GM19240 (cell line): Measurements from ENCODE around the gene STING1.
"Not testable (repeated sequence)": the region's sequence is repeated elsewhere in the genome, so short reads cannot be mapped to it uniquely, and the experiment has no call there.

Experiments used
- DNase-seq: peaks from one replicate; pipeline ENCODE4 v3.0.0; 2011; ENCODE audit warnings: low spot score; ENCODE audit not compliant: insufficient read length

Gene STING1

DNA sequence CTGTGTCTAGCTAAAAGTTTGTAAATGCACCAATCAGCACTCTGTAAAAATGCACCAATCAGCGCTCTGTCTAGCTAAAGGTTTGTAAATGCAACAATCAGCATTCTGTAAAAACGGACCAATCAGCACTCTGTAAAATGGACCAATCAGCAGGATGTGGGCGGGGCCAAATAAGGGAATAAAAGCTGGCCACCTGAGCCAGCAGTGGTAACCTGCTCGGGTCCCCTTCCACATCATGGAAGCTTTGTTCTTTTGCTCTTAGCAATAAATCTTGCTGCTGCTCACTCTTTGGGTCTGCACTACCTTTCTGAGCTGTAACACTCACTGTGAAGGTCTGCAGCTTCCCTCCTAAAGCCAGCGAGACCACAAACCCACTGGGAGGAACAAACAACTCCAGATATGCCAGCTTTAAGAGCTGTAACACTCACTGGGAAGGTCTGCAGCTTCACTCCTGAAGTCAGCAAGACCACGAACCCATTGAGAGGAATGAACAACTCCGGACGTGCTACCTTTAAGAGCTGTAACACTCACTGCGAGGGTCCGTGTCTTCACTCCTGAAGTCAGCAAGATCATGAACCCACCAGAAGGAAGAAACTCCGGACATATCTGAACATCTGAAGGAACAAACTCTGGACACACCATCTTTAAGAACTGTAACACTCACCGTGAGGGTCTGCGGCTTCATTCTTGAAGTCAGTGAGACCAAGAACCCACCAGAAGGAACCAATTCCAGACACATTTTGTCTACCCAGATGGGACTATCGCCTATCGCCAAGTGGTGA, 20.7 kb upstream of the STING1 start:
- DNase-seq = not testable (repeated sequence)

DNA sequence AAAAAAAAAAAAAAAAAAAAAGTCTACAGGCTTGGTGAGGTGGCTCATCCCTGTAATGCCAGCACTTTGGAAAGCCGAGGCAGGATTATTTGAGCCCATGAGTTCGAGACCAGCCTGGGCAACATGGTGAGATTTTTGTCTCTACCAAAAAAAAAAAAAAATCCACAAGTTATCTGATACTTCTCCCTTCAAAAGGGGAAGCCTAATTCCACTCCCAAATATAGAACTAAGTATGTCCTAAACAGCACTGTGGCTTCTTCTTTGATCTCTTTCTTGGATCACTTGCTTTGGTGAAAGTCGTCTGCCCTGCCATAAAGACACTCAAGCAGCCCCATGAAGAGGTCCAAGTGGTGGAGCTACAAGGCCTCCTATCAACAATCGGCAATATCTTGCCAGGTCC, 18.8 kb upstream of the STING1 start:
- no peak for DNase-seq

DNA sequence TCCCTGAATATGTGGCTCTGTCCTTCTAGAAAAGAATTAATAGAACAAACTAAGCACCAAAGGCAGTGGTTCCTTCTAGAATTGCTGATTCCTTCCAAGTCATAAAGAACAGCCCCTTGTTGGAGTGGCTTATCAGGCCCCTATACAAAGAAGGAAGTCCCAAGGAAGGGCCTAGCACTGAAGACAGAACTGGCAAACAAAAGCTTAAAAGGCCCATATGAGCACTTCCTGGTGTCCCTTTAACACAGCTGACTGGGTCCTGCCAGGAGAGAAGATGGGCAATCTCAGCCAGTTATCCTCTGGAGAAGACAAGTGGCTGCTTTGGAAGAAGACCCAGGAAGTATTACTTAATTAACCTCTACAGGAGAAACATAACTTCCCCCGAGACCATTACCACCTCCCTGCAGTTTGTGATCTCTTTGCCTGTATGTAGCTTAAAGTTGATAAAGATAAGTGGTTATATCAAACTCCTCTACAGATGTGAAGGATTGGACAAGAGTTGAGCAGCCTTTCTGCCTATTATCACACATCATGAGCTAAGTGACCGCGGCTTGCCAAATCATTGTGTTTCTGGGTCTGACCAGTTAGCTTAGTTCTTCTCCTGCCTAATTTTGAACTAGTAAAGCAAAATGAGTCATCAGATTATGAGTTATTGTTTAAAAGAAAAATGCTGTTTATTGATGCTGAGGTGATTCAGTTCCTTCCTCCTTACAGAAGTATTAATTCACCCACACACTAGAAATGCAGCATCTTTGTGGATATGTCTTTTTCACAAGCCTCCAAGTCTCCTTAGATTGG, 13.3 kb upstream of the STING1 start:
- DNase-seq = no peak

DNA sequence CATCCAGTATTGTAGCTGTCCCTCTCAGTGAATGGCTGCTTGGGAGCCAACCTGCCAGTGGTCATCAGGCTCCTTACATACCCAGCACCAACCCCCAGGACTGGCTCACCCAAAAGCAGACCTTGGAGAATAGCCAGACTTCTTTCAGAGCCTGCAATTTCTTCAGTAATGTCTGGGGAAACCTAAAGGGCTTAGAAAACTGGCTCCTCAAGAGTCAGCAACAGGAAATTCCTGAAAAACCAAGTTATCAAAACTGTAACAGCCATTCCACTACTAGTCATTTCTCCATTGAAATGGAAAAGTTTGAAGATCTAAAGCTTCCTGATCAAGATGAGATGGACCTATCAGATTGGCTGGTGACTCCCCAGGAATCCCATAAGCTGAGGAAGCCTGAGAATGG, 12.3 kb upstream of the STING1 start:
- DNase-seq = no peak

DNA sequence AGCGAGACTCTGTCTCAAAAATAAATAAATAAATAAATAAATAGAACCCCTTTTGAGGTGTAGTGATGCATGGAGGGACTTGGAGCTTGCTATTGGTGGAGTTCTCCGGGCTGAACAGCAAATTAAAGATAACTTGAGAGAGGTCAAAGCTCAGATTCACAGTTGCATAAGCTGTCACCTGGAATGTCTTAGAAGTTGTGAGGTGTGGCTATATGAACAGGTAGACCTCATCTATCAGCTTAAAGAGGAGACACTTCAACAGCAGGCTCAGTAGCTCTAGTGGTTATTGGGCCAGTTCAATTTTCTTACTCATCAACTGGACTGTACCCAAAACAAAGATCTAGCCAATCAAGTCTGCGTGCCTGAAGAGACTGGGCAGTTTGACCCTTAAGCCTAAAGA, 11.7 kb upstream of the STING1 start:
- DNase-seq = no peak

DNA sequence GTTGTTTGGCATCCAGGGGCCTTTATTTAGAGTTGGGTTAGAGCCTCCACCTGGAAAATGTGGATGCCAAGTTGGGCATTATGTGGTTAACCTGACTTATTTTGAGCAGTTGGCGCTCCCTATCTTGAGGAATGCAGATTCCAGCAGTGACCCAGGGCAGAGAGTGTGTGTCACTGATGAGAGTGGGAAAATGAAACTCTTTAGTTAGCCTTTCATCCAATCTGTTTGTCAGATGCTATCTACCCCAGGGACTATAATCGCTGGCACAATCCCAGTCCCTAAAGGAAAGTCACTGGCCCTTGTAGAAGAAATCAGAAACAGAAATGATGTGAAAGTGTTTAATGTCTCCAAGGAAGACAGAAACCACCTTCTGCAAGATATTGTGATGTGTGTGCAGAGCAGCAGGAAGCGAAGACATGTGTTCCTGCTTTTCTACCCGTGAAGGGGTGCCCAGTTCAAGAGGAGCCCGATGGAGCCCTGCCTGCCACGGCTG, 10.2 kb upstream of the STING1 start:
- no peak for DNase-seq

- no peak for DNase-seq
Measured at GRCh38 chr5:139488260-139488659, 5.7 kb upstream of the STING1 start.

- DNase-seq = no peak
Measured at GRCh38 chr5:139486201-139486600, 3.6 kb upstream of the STING1 start.

DNA sequence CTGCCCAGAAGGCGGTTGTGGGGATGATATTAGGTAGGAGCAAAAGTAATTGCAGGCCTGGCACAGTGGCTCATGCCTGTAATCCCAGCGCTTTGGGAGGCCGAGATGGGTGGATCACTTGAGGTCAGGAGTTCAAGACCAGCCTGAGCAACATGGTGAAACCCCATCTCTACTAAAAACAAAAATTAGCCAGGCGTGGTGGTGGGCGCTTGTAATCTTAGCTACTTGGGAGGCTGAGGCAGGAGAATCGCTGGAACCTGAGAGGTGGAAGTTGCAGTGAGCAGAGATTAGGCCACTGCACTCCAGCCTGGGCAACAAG, 291 bp upstream of the STING1 start:
- DNase-seq = not testable (repeated sequence)

- no peak for DNase-seq
Measured at GRCh38 chr5:139481580-139482049, 943 bp downstream of the STING1 start.

- DNase-seq = no peak
Measured at GRCh38 chr5:139481122-139481533, 1.4 kb downstream of the STING1 start.

GRCh38 chr5:139479729-139480128, 2.8 kb downstream of the STING1 start:
- not testable (repeated sequence) for DNase-seq

- DNase-seq = not testable (repeated sequence)
Measured at GRCh38 chr5:139478657-139479423, 3.7 kb downstream of the STING1 start.

DNA sequence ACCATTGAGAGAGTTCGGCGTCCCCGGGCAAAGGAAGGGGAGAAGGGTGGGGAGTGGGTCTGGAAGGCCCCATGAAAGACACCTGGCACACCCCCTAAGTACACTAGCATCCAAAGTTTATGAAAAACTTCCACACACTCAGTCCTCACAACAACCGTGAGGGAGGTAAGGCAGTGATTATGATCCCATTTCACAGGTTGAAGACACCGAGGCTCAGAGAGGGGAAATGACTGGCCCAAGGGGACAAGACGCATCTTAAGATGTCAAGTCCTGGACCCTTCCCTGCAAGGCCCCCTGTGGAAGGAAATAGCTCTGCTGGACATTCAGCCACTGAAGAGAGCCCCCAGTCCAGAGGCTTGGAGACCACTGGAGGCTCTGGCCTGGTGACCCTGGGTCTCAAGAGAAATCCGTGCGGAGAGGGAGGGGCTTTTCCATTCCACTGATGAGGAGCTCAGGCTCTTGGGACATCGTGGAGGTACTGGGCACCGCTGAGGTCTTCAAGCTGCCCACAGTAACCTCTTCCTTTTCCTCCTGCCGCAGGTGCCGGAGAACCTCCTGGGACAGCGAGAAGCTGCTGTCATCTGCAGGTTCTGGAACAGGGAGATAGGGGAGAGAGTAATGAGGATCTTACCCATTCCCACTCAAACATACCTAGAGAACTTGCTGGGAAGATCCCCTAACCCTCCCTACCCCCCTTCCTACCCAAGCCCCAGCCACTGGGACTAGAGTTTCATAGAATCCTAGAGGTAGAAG, 6.5 kb downstream of the STING1 start:
- no peak for DNase-seq

GRCh38 chr5:139474890-139475791, 7.4 kb downstream of the STING1 start:
- no peak for DNase-seq

DNA sequence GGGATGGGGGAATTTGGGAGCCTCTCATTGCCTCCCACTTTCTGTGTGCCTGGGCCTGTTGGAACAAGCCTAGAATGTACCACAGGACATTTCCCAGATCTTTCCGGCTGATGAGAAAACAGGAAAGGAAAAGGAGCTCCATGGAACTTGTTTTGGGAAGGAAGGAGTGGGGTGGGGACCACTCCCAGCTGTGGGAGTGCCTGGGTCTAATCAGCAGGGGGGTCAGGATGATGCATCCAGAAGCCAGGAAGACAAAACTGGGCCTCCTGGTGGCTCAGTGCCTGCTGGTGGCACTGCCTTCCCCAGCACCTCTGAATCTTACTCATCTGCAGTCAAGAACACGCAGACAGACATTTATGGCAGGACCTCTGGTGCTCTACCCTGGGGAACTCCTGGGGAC, 9.0 kb downstream of the STING1 start:
- DNase-seq = no peak

DNA sequence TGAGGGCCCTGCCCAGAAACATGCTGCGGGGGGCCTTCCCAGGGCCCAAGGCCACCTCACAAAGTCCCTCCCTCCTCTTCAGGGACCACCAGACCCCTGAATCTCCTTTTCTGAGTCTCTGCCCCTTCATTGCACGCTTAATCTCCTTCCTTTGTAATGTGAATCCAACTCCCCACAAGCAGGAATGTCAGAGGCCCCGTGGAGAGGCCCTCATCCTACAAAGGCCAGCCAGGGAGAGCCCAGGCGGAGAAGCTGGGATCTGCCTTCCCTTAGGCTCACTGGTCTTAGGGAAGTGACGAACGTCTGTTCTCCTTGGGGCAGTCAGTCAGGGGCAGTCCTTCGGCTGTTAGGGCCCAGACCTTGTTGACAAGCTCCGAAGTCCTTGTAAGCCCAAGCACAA, 9.5 kb downstream of the STING1 start:
- no peak for DNase-seq

DNA sequence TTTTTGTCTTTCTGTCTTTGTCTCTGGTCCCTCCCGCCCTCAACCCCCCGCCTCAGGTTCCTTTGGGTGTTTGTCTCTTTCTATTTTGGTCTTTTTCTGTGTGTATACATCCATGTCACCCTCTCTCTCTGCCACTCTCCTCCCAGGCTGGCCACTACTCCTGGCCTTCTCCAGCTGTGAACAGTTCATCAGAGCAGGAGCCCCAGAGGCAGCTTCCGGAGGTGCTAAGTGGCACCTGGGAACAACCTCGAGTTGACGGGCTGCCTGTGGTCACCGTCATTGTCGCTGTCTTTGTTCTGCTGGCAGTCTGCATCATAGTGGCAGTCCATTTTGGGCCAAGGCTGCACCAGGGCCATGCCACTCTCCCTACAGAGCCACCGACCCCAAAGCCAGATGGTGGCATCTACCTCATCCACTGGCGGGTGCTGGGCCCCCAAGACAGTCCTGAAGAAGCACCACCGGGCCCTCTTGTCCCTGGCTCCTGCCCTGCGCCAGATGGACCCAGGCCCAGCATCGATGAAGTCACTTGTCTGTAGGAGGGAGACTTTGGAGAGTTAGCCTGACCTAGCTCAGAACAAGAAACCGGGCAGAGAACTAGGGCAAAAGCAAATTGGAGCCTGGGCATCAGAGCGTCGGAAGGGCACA, 10.1 kb downstream of the STING1 start:
- DNase-seq = no peak

DNA sequence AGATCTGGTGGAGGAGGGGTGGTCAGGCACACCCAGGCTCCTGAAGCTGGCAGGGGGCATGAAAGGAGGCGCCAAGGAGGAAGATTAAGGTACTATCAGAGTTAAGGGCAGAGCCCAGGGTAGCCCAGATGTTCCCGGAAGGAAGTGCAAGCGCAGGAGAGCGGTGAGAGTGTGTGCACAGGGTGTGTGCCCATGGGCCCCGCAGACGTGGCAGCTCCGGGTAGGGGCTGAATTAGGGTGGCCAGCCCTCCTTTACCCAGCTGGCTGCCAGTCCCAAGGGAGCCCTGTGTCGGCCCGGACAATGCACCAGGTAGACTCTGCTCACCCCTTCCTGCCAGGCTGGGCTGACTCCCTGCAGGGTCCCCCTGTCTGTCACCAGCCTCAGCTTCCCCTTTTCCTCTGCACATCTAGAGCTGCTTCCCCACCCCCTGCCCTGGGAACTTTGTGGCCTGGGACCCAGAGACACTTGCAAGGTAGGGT, 11.7 kb downstream of the STING1 start, which contains the start of gene SMIM33:
Gene SMIM33, plus strand, starts transcription at position 184 of the 480 bp plus-strand sequence. Its CDS starts 118 bp downstream, at position 302.
- DNase-seq = no peak
